Activated CD4-positive, alpha-beta memory T cell treated with anti-CD3 and anti-CD28 coated beads for 36 hours (primary cell): ENCODE data around the gene SHKBP1. TPM values are rescaled to one million over a fixed set of nuclear protein-coding genes. Genes with fewer than 3 reads are reported as not detected.

Experiments used
- CTCF ChIA-PET: fragments of 350-600 bp; sonication (Branson Sonifier 250); formaldehyde crosslinking; loops from one replicate; lab custom pipeline; 2021; ENCODE audit warnings: antibody characterized with exemption, inconsistent platforms; lab: Charles Lee
- POLR2A ChIA-PET: fragments of 350-600 bp; sonication (Branson Sonifier 250); formaldehyde crosslinking; loops from one replicate; lab custom pipeline; 2021; ENCODE audit warnings: antibody characterized with exemption; lab: Charles Lee
- DNase-seq: peaks from one replicate; pipeline ENCODE4 v3.0.0-alpha.2; 2020
- H3K27ac Mint-ChIP-seq: one replicate; pipeline ENCODE4 v1.8.0; 2021; ENCODE audit warnings: mixed read lengths
- H3K27me3 Mint-ChIP-seq: one replicate; pipeline ENCODE4 v1.8.0; 2021; ENCODE audit warnings: mixed read lengths
- H3K36me3 Mint-ChIP-seq: one replicate; pipeline ENCODE4 v1.8.0; 2021; ENCODE audit warnings: mixed read lengths
- H3K4me1 Mint-ChIP-seq: one replicate; pipeline ENCODE4 v1.8.0; 2021; ENCODE audit warnings: low read depth, mixed read lengths
- H3K4me3 Mint-ChIP-seq: one replicate; pipeline ENCODE4 v1.8.0; 2021; ENCODE audit warnings: mild to moderate bottlenecking, mixed read lengths
- H3K9me3 Mint-ChIP-seq: one replicate; pipeline ENCODE4 v1.8.0; 2021; ENCODE audit warnings: mixed read lengths
- intact Hi-C: fragments of 100-400 bp; cut with micrococcal nuclease; formaldehyde crosslinking; loops from one replicate; pipeline ENCODE4 v1.15.1; 2023
- total RNA-seq, 2 experiments: library from RNA; stranded (reverse); gene quantifications; one replicate each; pipeline ENCODE4 v1.2.3, GENCODE V29; 2021

SHKBP1 gene
- total RNA-seq, 2 experiments from 2014 or later = 112 to 126 TPM

DNA sequence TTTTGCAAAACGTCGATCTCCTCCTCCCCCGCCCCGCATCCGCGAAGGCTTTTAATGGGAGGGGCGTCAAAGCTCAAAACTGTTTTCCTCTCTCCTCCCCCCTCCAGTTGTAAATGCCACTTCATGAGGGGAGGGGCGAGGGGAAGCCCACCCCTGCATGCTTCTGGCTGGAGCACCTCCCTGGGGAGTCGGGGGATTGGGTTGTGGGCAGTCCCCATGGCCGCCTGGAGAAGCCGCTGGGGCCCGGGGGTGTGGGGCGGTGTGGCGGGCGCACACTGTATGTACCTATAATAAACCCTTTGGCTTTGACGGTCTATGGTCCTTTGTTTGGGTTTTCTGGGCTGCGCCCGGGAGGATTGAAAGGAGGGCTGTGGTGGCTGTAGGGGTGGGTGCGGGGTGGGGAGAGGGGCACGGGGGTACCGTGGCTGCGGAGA, 505 bp upstream of the SHKBP1 start:
- Mint-ChIP-seq H3K27me3 (no peaks in the 10 kb centered on the region), H3K36me3 (peaks cover 16% of the 10 kb centered on the region), H3K9me3 (no peaks in the 10 kb centered on the region), H3K4me1 (peaks cover 16% of the 10 kb centered on the region), H3K4me3 (peak overlapping the region; percentile 85), H3K27ac (peak overlapping the region; percentile 58)
- intact Hi-C loops = loop anchor here (1.0 to 2.0 kb wide), 2 partner anchors 29 to 228 kb away; partner anchors contain the start of genes C19orf47 and PLD3
- ChIA-PET POLR2A (no interaction called here), CTCF (no interaction called here)
- DNase-seq = peak; percentile 53

DNA sequence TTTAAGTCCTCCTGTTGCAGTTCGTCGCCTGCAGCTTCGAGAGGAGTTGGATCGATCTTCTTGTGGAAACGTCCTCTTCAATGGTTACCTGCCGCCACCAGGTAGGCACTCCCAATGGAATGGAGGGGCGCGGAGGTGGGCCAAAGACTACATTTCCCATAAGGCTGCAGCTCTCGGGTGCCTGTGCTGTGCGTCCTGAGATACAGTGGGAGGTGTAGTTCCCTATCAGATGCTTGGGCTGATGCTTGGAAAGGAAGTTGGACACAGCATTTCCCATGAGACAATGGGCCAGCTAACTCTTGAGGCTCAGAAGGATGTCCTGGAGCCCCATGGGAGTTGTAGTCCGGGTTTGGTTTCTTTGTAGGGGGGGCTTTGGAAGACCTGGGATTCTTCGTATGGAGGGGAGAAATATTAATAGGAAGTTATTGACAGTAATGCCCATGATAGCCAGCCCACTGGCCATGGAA, 1.8 kb downstream of the SHKBP1 start:
- no peak for DNase-seq
- Mint-ChIP-seq H3K4me1 (peaks cover 16% of the 10 kb centered on the region), H3K27ac (no peak overlapping the region), H3K27me3 (no peaks in the 10 kb centered on the region), H3K36me3 (peaks cover 24% of the 10 kb centered on the region), H3K4me3 (peak overlapping the region; percentile 85), H3K9me3 (no peaks in the 10 kb centered on the region)
- ChIA-PET CTCF (interaction anchor here (1.1 to 1.2 kb wide), 3 partner anchors 27 to 57 kb away, joined by 3 to 4 read pairs (median 4); no protein-coding TSS in a partner anchor), POLR2A (no interaction called here)
- intact Hi-C loops = no loop called here

DNA sequence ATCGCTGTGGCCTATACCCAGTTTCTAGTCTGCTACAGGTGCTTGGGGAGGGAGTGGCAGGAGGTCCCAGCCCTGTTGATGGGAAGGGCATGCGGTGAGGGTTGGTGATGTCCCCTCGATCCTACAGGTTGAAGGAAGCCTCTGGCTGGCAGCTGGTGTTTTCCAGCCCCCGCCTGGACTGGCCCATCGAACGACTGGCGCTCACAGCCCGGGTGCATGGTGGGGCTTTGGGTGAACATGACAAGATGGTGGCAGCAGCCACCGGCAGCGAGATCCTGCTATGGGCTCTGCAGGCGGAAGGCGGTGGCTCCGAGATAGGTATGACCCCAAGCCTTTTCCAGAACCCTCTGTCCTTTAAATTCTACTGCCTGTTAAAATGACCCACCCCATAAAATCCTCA, 3.9 kb downstream of the SHKBP1 start:
- Mint-ChIP-seq H3K27ac (no peak overlapping the region), H3K36me3 (peaks cover 29% of the 10 kb centered on the region), H3K4me3 (no peak overlapping the region), H3K9me3 (no peaks in the 10 kb centered on the region), H3K27me3 (no peaks in the 10 kb centered on the region), H3K4me1 (peaks cover 17% of the 10 kb centered on the region)
- DNase-seq = no peak
- POLR2A ChIA-PET = no interaction called here
- intact Hi-C loops = no loop called here
- CTCF ChIA-PET = interaction anchor here (0.7 kb wide), 1 partner anchor 21 kb away, joined by 3 read pairs; the partner anchor contains the start of gene LTBP4

DNA sequence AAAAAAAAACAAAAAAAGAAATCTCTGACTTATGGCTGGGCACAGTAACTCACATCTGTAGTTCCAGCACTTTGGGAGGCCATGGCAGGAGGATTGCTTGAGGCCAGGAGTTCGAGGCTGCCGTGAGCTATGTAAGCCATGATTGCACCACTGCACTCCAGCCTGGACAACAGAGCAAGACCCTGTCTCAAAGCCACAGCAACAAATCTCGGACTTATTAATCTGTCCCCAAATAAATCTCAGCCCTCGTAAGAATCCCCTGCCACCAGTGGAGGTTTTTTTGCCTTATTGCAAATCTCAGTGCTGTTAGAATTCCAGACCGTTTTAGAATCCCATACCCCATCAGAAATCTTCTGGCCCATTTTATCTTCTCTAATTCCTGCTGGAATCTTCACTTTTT, 4.9 kb downstream of the SHKBP1 start:
- intact Hi-C loops = no loop called here
- H3K9me3 Mint-ChIP-seq = no peaks in the 10 kb centered on the region
- H3K4me1 Mint-ChIP-seq = peaks cover 19% of the 10 kb centered on the region
- no peaks in the 10 kb centered on the region for H3K27me3 Mint-ChIP-seq
- H3K36me3 Mint-ChIP-seq = peaks cover 35% of the 10 kb centered on the region
- no peak overlapping the region for H3K27ac Mint-ChIP-seq
- CTCF ChIA-PET = interaction anchor here (1.1 kb wide), 1 partner anchor 53 kb away, joined by 3 read pairs; no protein-coding TSS in a partner anchor
- no peak overlapping the region for H3K4me3 Mint-ChIP-seq
- DNase-seq = no peak
- POLR2A ChIA-PET = no interaction called here

DNA sequence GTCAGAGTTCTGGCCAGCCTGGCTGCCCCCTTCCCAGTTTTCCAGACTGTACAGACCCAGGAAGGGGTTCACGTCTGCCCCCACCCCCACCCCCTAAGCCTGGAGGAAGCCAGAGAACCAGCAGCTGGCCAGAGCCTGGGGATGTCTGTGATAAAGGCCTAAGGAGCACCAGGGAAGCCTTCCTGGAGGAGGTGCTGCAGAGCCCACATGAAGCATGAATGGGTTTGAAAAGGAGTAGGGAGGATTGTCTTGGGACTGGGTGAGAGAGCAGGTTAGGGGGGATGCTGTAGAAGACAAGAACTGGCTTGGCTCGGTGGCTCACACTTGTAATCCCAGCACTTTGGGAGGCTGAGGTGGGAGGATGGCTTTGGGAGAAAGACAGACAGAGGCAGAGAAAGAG, 5.8 kb downstream of the SHKBP1 start:
- no peaks in the 10 kb centered on the region for H3K27me3 Mint-ChIP-seq
- no peak for DNase-seq
- ChIA-PET POLR2A (no interaction called here), CTCF (interaction anchor here (1.1 kb wide), 1 partner anchor 52 kb away, joined by 3 read pairs; no protein-coding TSS in a partner anchor)
- no peak overlapping the region for H3K4me3 Mint-ChIP-seq
- H3K4me1 Mint-ChIP-seq = peaks cover 18% of the 10 kb centered on the region
- no peaks in the 10 kb centered on the region for H3K9me3 Mint-ChIP-seq
- peaks cover 41% of the 10 kb centered on the region for H3K36me3 Mint-ChIP-seq
- no peak overlapping the region for H3K27ac Mint-ChIP-seq
- intact Hi-C loops = no loop called here

DNA sequence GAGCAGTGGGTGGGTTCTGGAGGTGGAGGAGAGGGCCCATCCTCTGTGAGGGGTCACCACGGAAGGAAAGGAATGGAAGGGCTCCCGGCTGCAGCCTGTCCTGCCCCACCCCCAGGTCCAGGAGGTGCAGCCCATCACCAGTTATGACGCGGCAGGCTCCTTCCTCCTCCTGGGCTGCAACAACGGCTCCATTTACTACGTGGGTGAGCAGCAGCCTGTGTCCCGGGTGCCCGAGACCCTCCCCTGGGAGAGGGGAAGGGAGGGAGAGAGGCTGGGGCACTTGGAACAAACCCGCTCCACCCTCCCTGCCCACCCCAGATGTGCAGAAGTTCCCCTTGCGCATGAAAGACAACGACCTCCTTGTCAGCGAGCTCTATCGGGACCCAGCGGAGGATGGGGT, 6.6 kb downstream of the SHKBP1 start:
- ChIA-PET CTCF (interaction anchor here (0.6 kb wide), 1 partner anchor 152 kb away, joined by 3 read pairs; no protein-coding TSS in a partner anchor), POLR2A (no interaction called here)
- Mint-ChIP-seq H3K4me1 (peaks cover 10% of the 10 kb centered on the region), H3K4me3 (no peak overlapping the region), H3K27ac (no peak overlapping the region), H3K36me3 (peaks cover 43% of the 10 kb centered on the region), H3K27me3 (no peaks in the 10 kb centered on the region), H3K9me3 (no peaks in the 10 kb centered on the region)
- no peak for DNase-seq
- intact Hi-C loops = no loop called here

DNA sequence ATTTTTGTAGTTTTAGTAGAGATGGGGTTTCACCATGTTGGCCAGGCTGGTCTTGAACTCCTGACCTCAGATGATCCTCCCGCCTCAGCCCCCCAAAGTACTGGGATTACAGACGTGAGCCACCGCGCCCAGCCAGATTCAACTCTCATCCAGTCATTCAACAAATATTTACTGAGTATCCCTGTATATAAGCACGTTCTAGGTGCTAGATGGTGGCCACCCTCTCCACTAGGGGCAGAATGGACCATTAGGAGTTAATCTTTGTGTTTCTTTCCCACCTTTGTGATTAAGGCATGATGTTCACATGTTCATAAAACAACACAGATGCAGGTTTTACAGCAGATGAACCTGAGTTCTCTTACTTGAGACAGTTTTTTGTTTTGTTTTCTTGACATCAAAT, 7.3 kb downstream of the SHKBP1 start:
- H3K4me3 Mint-ChIP-seq = no peak overlapping the region
- H3K9me3 Mint-ChIP-seq = no peaks in the 10 kb centered on the region
- intact Hi-C loops = no loop called here
- no peaks in the 10 kb centered on the region for H3K27me3 Mint-ChIP-seq
- POLR2A ChIA-PET = no interaction called here
- peaks cover 44% of the 10 kb centered on the region for H3K36me3 Mint-ChIP-seq
- H3K4me1 Mint-ChIP-seq = peaks cover 5% of the 10 kb centered on the region
- no peak overlapping the region for H3K27ac Mint-ChIP-seq
- CTCF ChIA-PET = no interaction called here
- no peak for DNase-seq

DNA sequence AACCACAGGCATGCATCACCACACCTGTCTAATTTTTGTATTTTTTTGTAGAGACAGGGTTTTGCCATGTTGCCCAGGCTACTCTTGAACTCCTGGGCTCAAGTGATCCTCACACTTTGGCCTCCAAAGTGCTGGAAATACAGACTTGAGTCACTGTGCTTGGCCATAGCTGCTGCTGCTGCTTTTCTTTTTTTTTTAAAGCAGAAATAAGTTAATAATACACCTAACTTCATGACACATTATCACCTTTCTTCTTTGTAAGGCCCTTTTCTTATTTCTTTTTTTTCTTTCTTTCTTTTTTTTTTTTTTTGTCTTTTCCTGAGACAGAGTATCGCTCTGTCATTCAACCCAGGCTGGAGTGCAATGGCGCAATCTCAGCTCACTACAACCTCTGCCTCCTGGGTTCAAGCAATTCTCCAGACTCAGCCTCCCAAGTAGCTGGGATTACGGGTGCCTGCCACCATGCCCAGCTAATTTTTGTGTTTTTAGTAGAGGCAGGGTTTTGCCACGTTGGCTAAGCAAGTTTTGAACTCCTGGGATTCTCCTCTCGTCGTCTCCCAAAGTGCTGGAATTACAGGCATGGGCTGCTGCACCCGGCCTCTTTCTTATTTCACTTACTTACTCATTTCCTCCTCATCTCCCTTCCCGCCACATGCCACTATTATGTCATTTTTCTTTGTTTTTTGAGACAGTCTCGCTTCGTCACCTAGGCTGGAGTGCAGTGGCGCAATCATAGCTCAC, 8.7 kb downstream of the SHKBP1 start:
- no peak for DNase-seq
- Mint-ChIP-seq H3K27ac (no peak overlapping the region), H3K27me3 (no peaks in the 10 kb centered on the region), H3K36me3 (peaks cover 41% of the 10 kb centered on the region), H3K4me1 (peaks cover 5% of the 10 kb centered on the region), H3K9me3 (no peaks in the 10 kb centered on the region), H3K4me3 (no peak overlapping the region)
- intact Hi-C loops = no loop called here
- ChIA-PET POLR2A (no interaction called here), CTCF (interaction anchor here (0.7 kb wide), 1 partner anchor 189 kb away, joined by 3 read pairs; no protein-coding TSS in a partner anchor)

DNA sequence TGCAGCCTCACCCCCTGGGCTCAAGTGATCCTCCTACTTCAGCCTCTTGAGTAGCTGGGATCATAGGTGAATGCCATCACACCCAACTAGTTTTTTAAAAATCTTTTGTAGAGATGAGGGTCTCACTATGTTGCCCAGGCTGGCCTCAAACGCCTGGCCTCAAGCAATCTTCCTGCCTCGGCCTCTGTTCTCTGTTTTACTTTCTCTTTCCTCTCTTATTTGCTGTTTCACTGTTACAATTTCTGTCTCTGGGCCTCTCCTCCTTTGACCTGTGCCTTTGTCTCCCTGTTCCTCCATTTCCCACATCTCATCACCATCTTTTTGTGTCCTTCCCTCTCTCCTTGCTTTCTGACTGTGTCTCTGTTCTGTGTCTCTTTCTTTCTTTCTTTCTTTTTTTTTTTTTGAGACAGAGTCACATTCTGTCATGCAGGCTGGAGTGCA, 9.3 kb downstream of the SHKBP1 start:
- H3K27me3 Mint-ChIP-seq = no peaks in the 10 kb centered on the region
- H3K9me3 Mint-ChIP-seq = no peaks in the 10 kb centered on the region
- no peak for DNase-seq
- POLR2A ChIA-PET = no interaction called here
- no peak overlapping the region for H3K27ac Mint-ChIP-seq
- CTCF ChIA-PET = interaction anchor here (0.7 to 1.3 kb wide), 2 partner anchors 49 to 173 kb away, joined by 3 to 4 read pairs; partner anchors contain the start of gene PRX
- H3K4me3 Mint-ChIP-seq = no peak overlapping the region
- peaks cover 36% of the 10 kb centered on the region for H3K36me3 Mint-ChIP-seq
- intact Hi-C loops = no loop called here
- H3K4me1 Mint-ChIP-seq = peaks cover 5% of the 10 kb centered on the region

DNA sequence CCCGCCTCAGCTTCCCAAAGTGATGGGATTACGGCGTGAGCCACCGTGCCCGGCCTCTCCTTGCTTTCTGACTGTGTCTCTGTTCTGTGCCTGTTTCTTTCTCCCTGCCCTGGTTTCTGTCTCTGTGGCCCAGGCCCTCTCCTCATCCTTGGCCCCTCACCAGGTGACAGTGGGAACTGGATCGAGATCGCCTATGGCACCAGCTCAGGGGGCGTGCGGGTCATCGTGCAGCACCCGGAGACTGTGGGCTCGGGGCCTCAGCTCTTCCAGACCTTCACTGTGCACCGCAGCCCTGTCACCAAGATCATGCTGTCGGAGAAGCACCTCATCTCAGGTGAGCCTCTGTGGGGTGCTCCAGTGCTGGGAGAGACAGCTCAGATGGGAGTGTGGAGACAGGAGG, 9.9 kb downstream of the SHKBP1 start:
- peaks cover 5% of the 10 kb centered on the region for H3K4me1 Mint-ChIP-seq
- H3K9me3 Mint-ChIP-seq = no peaks in the 10 kb centered on the region
- ChIA-PET CTCF (interaction anchor here (0.7 to 1.5 kb wide), 3 partner anchors 37 to 174 kb away, joined by 3 to 4 read pairs (median 3); partner anchors contain the start of gene PRX), POLR2A (no interaction called here)
- no peak overlapping the region for H3K27ac Mint-ChIP-seq
- intact Hi-C loops = no loop called here
- no peaks in the 10 kb centered on the region for H3K27me3 Mint-ChIP-seq
- H3K4me3 Mint-ChIP-seq = no peak overlapping the region
- no peak for DNase-seq
- peaks cover 32% of the 10 kb centered on the region for H3K36me3 Mint-ChIP-seq

DNA sequence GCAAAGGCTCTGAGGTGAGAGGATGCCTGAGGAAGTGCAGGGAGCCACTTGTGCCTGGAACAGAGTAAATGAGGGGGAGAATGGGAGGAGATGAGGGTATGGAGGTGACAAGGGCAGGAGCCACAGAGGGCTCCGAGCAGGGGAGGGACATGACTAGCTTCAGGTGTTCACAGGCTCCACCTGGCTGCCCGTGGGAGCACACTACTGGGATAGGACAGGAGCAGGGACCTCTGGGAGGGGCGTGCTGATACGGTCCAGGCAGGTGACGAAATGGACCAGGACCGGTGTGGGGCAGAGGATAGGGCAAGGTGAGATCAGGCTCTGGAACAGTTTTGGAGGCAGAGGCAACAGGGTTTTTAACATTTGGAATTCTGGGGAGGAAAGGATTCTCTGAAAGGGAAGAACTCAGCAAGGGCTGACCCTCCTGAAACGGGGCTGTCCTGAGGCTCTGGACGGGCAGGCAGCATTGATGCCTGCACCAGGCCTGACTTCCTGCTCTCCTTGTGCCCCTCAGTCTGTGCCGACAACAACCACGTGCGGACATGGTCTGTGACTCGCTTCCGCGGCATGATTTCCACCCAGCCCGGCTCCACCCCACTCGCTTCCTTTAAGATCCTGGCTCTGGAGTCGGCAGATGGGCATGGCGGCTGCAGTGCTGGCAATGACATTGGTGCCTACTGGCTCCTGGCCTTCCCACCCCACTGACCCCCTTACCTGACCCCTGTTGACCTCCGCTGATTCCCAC, 11.6 kb downstream of the SHKBP1 start:
- no peaks in the 10 kb centered on the region for H3K27me3 Mint-ChIP-seq
- no peak overlapping the region for H3K4me3 Mint-ChIP-seq
- DNase-seq = no peak
- no peaks in the 10 kb centered on the region for H3K9me3 Mint-ChIP-seq
- peaks cover 26% of the 10 kb centered on the region for H3K36me3 Mint-ChIP-seq
- ChIA-PET POLR2A (interaction anchor here (0.6 kb wide), 1 partner anchor 11 kb away, joined by 3 read pairs; no protein-coding TSS in a partner anchor), CTCF (no interaction called here)
- H3K4me1 Mint-ChIP-seq = peaks cover 5% of the 10 kb centered on the region
- intact Hi-C loops = no loop called here
- no peak overlapping the region for H3K27ac Mint-ChIP-seq
